Cerebellar cortex (tissue), 1 donor: ENCODE measurements around the gene DDX10.
A peak's percentile ranks its signal among the peaks of the same experiment; 100 is the strongest.
"Not testable (repeated sequence)": the region's sequence is repeated elsewhere in the genome, so short reads cannot be mapped to it uniquely, and the experiment has no call there.

ENCODE experiments used
- DNase-seq: peaks from one replicate; pipeline ENCODE4 v3.0.0-alpha.2; 2015; ENCODE audit warnings: low spot score

The DDX10 gene

GRCh38 chr11:108718466-108718865 lies 53.6 kb downstream of the DDX10 start:
- DNase-seq: no peak

- no peak for DNase-seq
Observed at GRCh38 chr11:108724974-108725689, 60.3 kb downstream of the DDX10 start.

- DNase-seq: no peak
Observed at GRCh38 chr11:108726077-108726800, 61.4 kb downstream of the DDX10 start.

GRCh38 chr11:108727665-108728064 lies 62.8 kb downstream of the DDX10 start:
- DNase-seq: no peak

GRCh38 chr11:108729227-108729871 lies 64.5 kb downstream of the DDX10 start:
- DNase-seq: no peak

- no peak for DNase-seq
Observed at GRCh38 chr11:108732395-108732794, 67.5 kb downstream of the DDX10 start.

- no peak for DNase-seq
Observed at GRCh38 chr11:108733479-108734116, 68.7 kb downstream of the DDX10 start.

GRCh38 chr11:108734283-108734682 lies 69.4 kb downstream of the DDX10 start:
- DNase-seq: no peak

GRCh38 chr11:108734956-108735559 lies 70.2 kb downstream of the DDX10 start:
- peak; percentile 39 for DNase-seq

- DNase-seq: not testable (repeated sequence)
Observed at GRCh38 chr11:108740132-108740531, 75.3 kb downstream of the DDX10 start.

- no peak for DNase-seq
Observed at GRCh38 chr11:108743851-108744250, 79.0 kb downstream of the DDX10 start.

- no peak for DNase-seq
Observed at GRCh38 chr11:108748968-108749367, 84.1 kb downstream of the DDX10 start.

GRCh38 chr11:108751444-108751843 lies 86.6 kb downstream of the DDX10 start:
- DNase-seq: no peak

GRCh38 chr11:108752297-108752751 lies 87.5 kb downstream of the DDX10 start:
- no peak for DNase-seq

- DNase-seq: no peak
Observed at GRCh38 chr11:108754901-108755625, 90.2 kb downstream of the DDX10 start.

- no peak for DNase-seq
Observed at GRCh38 chr11:108757630-108758029, 92.8 kb downstream of the DDX10 start.

GRCh38 chr11:108758458-108758857 lies 93.6 kb downstream of the DDX10 start:
- no peak for DNase-seq

- DNase-seq: no peak
Observed at GRCh38 chr11:108766596-108767173, 101.8 kb downstream of the DDX10 start.

GRCh38 chr11:108768370-108768769 lies 103.5 kb downstream of the DDX10 start:
- no peak for DNase-seq

GRCh38 chr11:108768964-108769363 lies 104.1 kb downstream of the DDX10 start:
- no peak for DNase-seq
